ENCODE measurements around the gene LIG1. TPM values are rescaled to one million over a fixed set of nuclear protein-coding genes. Genes with fewer than 3 reads are reported as not detected.

The LIG1 gene
- total RNA-seq, 4 donors from 2014 or later: 20.8 to 44.2 (median 32.9) TPM

DNA sequence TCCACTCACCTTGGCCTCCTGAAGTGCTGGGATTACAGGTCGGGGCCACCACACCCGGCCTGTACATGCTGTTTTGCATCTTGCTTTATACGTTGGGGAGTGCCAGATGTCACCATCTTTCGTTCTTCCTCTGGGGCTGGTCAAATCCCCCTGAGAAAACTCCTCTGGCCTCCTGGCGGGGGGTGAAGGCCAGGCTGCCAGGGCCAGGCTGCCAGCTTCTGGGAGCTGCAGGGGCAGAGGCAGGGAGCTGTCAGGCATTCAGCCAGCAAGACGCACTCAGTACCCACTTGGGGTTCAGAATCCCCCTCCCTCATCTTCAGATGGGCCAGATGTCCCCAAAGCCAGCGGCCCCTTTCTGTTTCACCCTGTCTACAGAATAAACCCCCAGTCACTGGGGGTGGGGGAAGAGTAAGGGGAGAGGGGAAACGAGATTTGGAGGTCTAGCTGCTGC is 16.4 kb upstream of the LIG1 start:
- intact Hi-C loops (cut with DNase I; ENCODE audit: low total_unique reads): no loop called here

DNA sequence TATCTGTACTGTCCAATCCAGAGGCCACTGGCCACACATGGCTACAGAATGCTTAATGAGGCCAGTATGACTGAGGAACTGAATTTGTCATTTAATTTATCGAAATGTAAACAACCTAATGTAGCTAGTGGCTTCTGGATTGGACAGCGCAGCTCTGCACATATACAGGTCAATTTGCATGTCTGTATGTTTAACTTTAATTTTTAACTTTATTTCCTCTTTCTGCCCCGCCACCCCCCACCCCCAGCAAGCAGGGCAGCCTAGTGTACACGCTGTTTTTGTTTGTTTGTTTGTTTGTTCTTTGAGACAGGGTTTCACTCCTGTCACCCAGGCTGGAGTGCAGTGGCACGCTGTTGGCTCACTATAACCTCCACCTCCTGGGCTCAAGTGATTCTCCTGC is 15.9 kb upstream of the LIG1 start:
- 92 to 94% methylated on average over 5 of the region's 5 CpGs for WGBS, 2 donors
- intact Hi-C loops (cut with DNase I; ENCODE audit: low total_unique reads): no loop called here
- peak in 1 of 2 donors; percentile 13 for DNase-seq (ENCODE audit: low spot score in 2 of 2)
- no peak overlapping the region for H3K4me3 ChIP-seq (ENCODE audit: low read depth, poor library complexity, severe bottlenecking)
- TF ChIP-seq, protein P1, sequence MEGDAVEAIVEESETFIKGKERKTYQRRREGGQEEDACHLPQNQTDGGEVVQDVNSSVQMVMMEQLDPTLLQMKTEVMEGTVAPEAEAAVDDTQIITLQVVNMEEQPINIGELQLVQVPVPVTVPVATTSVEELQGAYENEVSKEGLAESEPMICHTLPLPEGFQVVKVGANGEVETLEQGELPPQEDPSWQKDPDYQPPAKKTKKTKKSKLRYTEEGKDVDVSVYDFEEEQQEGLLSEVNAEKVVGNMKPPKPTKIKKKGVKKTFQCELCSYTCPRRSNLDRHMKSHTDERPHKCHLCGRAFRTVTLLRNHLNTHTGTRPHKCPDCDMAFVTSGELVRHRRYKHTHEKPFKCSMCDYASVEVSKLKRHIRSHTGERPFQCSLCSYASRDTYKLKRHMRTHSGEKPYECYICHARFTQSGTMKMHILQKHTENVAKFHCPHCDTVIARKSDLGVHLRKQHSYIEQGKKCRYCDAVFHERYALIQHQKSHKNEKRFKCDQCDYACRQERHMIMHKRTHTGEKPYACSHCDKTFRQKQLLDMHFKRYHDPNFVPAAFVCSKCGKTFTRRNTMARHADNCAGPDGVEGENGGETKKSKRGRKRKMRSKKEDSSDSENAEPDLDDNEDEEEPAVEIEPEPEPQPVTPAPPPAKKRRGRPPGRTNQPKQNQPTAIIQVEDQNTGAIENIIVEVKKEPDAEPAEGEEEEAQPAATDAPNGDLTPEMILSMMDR (IDR thresholded peaks at IDR 0.05): no peak
- no peak for TF ChIP-seq POLR2A (IDR thresholded peaks at IDR 0.05)

More for the DNA sequence above, 16.4 kb upstream of the LIG1 start:
- TF ChIP-seq, protein P1 (IDR thresholded peaks at IDR 0.05): no peak
- TF ChIP-seq POLR2A (IDR thresholded peaks at IDR 0.05): no peak
- H3K4me3 ChIP-seq (ENCODE audit: low read depth, poor library complexity, severe bottlenecking): no peak overlapping the region
- WGBS, 2 donors: 73 to 85% methylated on average over 8 of the region's 8 CpGs
- DNase-seq (ENCODE audit: low spot score in 2 of 2): peak in 1 of 2 donors; percentile 63

DNA sequence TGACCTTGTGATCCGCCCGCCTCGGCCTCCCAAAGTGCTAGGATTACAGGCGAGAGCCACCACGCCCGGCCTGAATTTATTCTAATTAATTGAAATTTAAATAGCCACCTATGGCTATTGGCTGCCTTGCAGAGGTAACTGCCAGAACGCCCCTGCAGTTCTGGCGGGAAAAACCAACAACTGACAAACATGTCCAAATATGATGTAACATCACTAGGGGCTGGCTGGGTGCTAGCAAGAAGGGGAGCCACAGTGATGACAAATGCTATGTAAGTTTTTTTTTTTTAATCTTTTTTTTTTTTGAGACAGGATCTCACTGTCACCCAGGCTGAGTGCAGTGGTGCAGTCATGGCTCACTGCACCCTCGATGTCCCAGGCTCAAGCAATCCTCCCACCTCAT is 13.2 kb upstream of the LIG1 start:
- DNase-seq (ENCODE audit: low spot score in 2 of 2): no peak
- TF ChIP-seq, protein P1 (IDR thresholded peaks at IDR 0.05): no peak
- no peak for TF ChIP-seq POLR2A (IDR thresholded peaks at IDR 0.05)
- H3K4me3 ChIP-seq (ENCODE audit: low read depth, poor library complexity, severe bottlenecking): no peak overlapping the region
- 86 to 94% methylated on average over 9 of the region's 9 CpGs for WGBS, 2 donors
- intact Hi-C loops (cut with DNase I; ENCODE audit: low total_unique reads): no loop called here

DNA sequence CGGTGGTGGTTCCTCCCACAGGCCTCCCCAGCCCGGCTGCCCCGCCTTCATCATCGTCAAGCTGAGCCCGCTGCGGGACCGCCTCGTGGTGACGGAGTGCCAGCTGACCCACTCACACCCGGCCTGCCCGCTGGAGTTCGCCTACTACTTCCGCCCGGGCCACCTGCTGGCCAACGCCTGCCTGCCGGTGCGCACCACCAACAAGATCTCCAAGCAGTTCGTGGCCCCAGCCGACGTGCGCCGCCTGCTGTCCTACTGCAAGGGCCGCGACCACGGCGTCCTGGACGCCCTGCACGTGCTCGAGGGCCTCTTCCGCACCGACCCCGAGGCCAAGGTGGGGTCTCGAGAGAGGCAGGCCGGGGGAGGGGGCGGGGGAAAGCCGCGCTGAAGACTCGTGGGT is 12.3 kb upstream of the LIG1 start:
- intact Hi-C loops (cut with DNase I; ENCODE audit: low total_unique reads): no loop called here

DNA sequence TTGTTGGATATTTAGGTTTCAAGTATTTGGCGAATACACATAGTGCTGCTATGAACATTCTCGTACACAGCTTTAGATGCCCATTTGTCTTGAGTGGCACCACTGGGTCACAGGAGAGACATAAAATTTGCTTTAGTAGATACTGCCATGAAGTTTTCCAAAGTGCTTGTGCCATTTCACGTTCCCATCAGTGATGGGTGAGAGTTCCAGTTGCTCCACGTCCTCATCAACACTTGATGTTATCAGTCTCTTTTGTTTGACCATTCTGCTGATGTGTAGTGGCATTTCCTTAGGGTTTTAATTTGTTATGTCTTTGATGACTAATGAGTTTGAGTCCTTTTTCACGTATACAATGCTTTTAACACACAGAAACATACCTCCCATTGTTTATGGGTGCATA is 11.4 kb upstream of the LIG1 start:
- H3K4me3 ChIP-seq (ENCODE audit: low read depth, poor library complexity, severe bottlenecking): no peak overlapping the region
- TF ChIP-seq POLR2A (IDR thresholded peaks at IDR 0.05): no peak
- TF ChIP-seq, protein P1 (IDR thresholded peaks at IDR 0.05): no peak
- intact Hi-C loops (cut with DNase I; ENCODE audit: low total_unique reads): no loop called here

More for the DNA sequence above, 12.3 kb upstream of the LIG1 start:
- 95 to 96% methylated on average over 29 to 38 of the region's 38 CpGs for WGBS, 2 donors
- TF ChIP-seq, protein P1 (IDR thresholded peaks at IDR 0.05): no peak
- no peak for TF ChIP-seq POLR2A (IDR thresholded peaks at IDR 0.05)
- no peak for DNase-seq (ENCODE audit: low spot score in 2 of 2)
- no peak overlapping the region for H3K4me3 ChIP-seq (ENCODE audit: low read depth, poor library complexity, severe bottlenecking)

DNA sequence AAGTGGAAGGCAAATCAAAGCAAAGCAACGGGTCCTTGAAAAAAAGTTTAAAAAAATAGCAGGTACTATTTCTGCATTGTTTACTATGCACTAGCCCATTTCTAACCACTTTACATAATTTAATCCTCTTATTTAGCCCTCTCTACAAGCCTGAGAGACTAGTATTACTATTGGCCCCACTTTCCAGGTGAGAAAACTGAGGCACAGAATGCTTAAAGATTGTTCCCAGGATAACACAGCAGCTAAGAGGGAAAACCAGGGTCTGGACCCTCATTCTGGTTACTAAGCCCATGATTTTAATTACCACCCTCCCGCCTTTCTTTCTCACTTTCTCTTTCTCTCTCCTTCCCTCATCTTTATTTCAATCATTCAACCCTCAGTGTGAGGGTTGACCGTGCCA is 6.1 kb upstream of the LIG1 start:
- DNase-seq (ENCODE audit: low spot score in 2 of 2): no peak
- H3K4me3 ChIP-seq (ENCODE audit: low read depth, poor library complexity, severe bottlenecking): no peak overlapping the region
- TF ChIP-seq, protein P1 (IDR thresholded peaks at IDR 0.05): no peak
- TF ChIP-seq POLR2A (IDR thresholded peaks at IDR 0.05): no peak
- 72 to 98% methylated on average over 3 of the region's 3 CpGs for WGBS, 2 donors
- intact Hi-C loops (cut with DNase I; ENCODE audit: low total_unique reads): no loop called here

More for the DNA sequence above, 11.4 kb upstream of the LIG1 start:
- 94 to 98% methylated on average over 5 of the region's 5 CpGs for WGBS, 2 donors
- DNase-seq (ENCODE audit: low spot score in 2 of 2): no peak
